GM12878 (cell line): ENCODE results near the gene ANXA4. TPM values are rescaled to one million over a fixed set of nuclear protein-coding genes. Genes with fewer than 3 reads are reported as not detected.
A peak's percentile ranks its signal among the peaks of the same experiment; 100 is the strongest.

ENCODE experiments used
- ATAC-seq: fragments of 200-7000 bp; cut with Tn5 transposase; 3 replicates; pipeline ENCODE4 v1.9.1; 2020; ENCODE audit warnings: mild to moderate bottlenecking, moderate library complexity
- BruUV-seq: library from RNA; stranded (reverse); fragments of 400-500 nt; replicated peaks from 2 replicates; lab custom pipeline; 2021; lab: Mats Ljungman, UMichigan
- CTCF ChIA-PET: fragments of 300-600 bp; sonication (Branson Sonifier 250); formaldehyde crosslinking; extraction: SDS; loops from one replicate; lab custom pipeline; 2021; ENCODE audit warnings: inconsistent platforms; lab: Yijun Ruan, JAX
- POLR2A ChIA-PET: fragments of 350-600 bp; formaldehyde crosslinking; extraction: SDS; loops from one replicate; lab custom pipeline; 2021; ENCODE audit warnings: inconsistent platforms; lab: Charles Lee
- RAD21 ChIA-PET: fragments of 300-600 bp; sonication (Branson Sonifier 250); formaldehyde crosslinking; loops from one replicate; lab custom pipeline; 2023; ENCODE audit warnings: antibody characterized with exemption; ENCODE audit not compliant: unreplicated experiment; lab: Charles Lee
- SMC1A ChIA-PET: fragments of 300-600 bp; sonication (Branson Sonifier 250); formaldehyde crosslinking; loops from one replicate; lab custom pipeline; 2023; ENCODE audit not compliant: unreplicated experiment, uncharacterized antibody; lab: Charles Lee
- DNase-seq: peaks from one replicate; pipeline ENCODE4 v3.0.0-alpha.2; 2011; ENCODE audit warnings: low read depth, low spot score
- FAIRE-seq: peaks from 3 replicates; lab custom pipeline; 2011; peaks lifted over from hg19 to GRCh38; lab: Jason Lieb, UNC
- H2AFZ ChIP-seq: 2 replicates; pipeline ENCODE4 v1.6.0; 2011; ENCODE audit warnings: low read depth, low read length, control low read depth; ENCODE audit not compliant: control insufficient read depth
- H3K27ac ChIP-seq: 2 replicates; pipeline ENCODE4 v1.5.1; 2011; ENCODE audit warnings: control low read depth; ENCODE audit not compliant: control insufficient read depth, insufficient read depth
- H3K27me3 ChIP-seq, 2 experiments: replicated peaks in 1 of 2; 2 replicates each; pipeline versions ENCODE4 v1.6.0 to v1.6.1; 2011; ENCODE audit warnings: low read length in 1 of 2; ENCODE audit not compliant: control insufficient read depth in 2 of 2, insufficient read depth in 2 of 2
- H3K36me3 ChIP-seq, 2 experiments: 2 replicates each; pipeline ENCODE4 v1.5.1; 2011; ENCODE audit warnings: low read length in 1 of 2; ENCODE audit not compliant: control insufficient read depth in 2 of 2, insufficient read depth in 2 of 2
- H3K4me1 ChIP-seq: 2 replicates; pipeline ENCODE4 v1.6.1; 2011; ENCODE audit warnings: mild to moderate bottlenecking, low read length, moderate library complexity, mixed read lengths; ENCODE audit not compliant: control insufficient read depth, insufficient read depth
- H3K4me2 ChIP-seq: 2 replicates; pipeline ENCODE4 v1.6.0; 2011; ENCODE audit warnings: control low read depth; ENCODE audit not compliant: control insufficient read depth, insufficient read depth
- H3K4me3 ChIP-seq: fragments of 200-600 bp; sonication (generic); 2 replicates; pipeline ENCODE4 v1.5.1; 2016
- H3K79me2 ChIP-seq: 2 replicates; pipeline ENCODE4 v1.6.0; 2011; ENCODE audit warnings: low read length; ENCODE audit not compliant: control insufficient read depth, insufficient read depth
- H3K9ac ChIP-seq: 2 replicates; pipeline ENCODE4 v1.8.0; 2011; ENCODE audit warnings: low read length, control low read depth, mixed read lengths; ENCODE audit not compliant: control insufficient read depth, insufficient read depth
- H3K9me3 ChIP-seq: replicated peaks from 3 replicates; pipeline ENCODE4 v1.5.1; 2011; ENCODE audit warnings: mild to moderate bottlenecking, low read length; ENCODE audit not compliant: control insufficient read depth, insufficient read depth
- H4K20me1 ChIP-seq: 2 replicates; pipeline ENCODE4 v1.6.0; 2011; ENCODE audit not compliant: control insufficient read depth, insufficient read depth
- ATF7 ChIP-seq: fragments of 450-650 bp; IDR thresholded peaks from 2 replicates; pipeline ENCODE4 v1.6.1; 2016; ENCODE audit warnings: low read depth, mild to moderate bottlenecking
- EP300 ChIP-seq, 2 experiments: fragments of 150-350 bp in 1 of 2; IDR thresholded peaks; 2 replicates each; pipeline ENCODE4 v1.6.1; 2011 to 2012; ENCODE audit warnings: low read depth in 2 of 2, low read length in 2 of 2, borderline replicate concordance in 1 of 2, improper control_type of control experiment in 1 of 2, inconsistent platforms in 1 of 2; ENCODE audit not compliant: control insufficient read depth in 1 of 2
- GABPA ChIP-seq: IDR thresholded peaks from 2 replicates; pipeline ENCODE4 v1.6.1; 2014; ENCODE audit warnings: antibody characterized with exemption, low read depth, mild to moderate bottlenecking, inconsistent platforms
- IKZF2 ChIP-seq, 2 experiments: fragments of 450-650 bp; IDR thresholded peaks; 2 replicates each; pipeline ENCODE4 v1.6.1; 2017; ENCODE audit warnings: mild to moderate bottlenecking in 2 of 2, moderate library complexity in 2 of 2
- KLF5 ChIP-seq: fragments of 450-650 bp; IDR thresholded peaks from 2 replicates; pipeline ENCODE4 v1.6.1; 2014; ENCODE audit warnings: mild to moderate bottlenecking; ENCODE audit not compliant: partially characterized antibody
- NR2F1 ChIP-seq: fragments of 450-650 bp; conservative IDR thresholded peaks from 2 replicates; pipeline ENCODE4 v1.6.1; 2017; ENCODE audit warnings: mild to moderate bottlenecking
- PAX8 ChIP-seq: fragments of 450-650 bp; IDR thresholded peaks from 2 replicates; pipeline ENCODE4 v1.6.1; 2017; ENCODE audit warnings: mild to moderate bottlenecking, moderate library complexity
- RAD51 ChIP-seq: fragments of 450-650 bp; IDR thresholded peaks from 2 replicates; pipeline ENCODE4 v1.6.1; 2016; ENCODE audit warnings: moderate library complexity, mild to moderate bottlenecking, inconsistent platforms
- RBBP5 ChIP-seq: fragments of 200-600 bp; sonication (generic); conservative IDR thresholded peaks from 2 replicates; pipeline ENCODE4 v1.6.1; 2016
- RUNX3 ChIP-seq: IDR thresholded peaks from 2 replicates; pipeline ENCODE4 v1.6.1; 2012; ENCODE audit warnings: low read length, inconsistent platforms
- SMAD1 ChIP-seq: fragments of 450-650 bp; IDR thresholded peaks from 2 replicates; pipeline ENCODE4 v1.6.1; 2018; ENCODE audit warnings: mild to moderate bottlenecking, low read depth; ENCODE audit not compliant: partially characterized antibody
- ZSCAN29 ChIP-seq: fragments of 450-650 bp; IDR thresholded peaks from 2 replicates; pipeline ENCODE4 v1.6.1; 2017; ENCODE audit warnings: mild to moderate bottlenecking, moderate library complexity
- WGBS: methylation state at CpG from one replicate; pipeline ENCODE4 v1.1.6; 2016; ENCODE audit warnings: low lambda C conversion rate; ENCODE audit not compliant: insufficient replicate concordance, insufficient coverage; ENCODE audit errors: missing lambda C conversion rate; 5-methylcytosine and 5-hydroxymethylcytosine counted together
- in situ Hi-C: fragments of 300-500 bp; cut with MboI; formaldehyde crosslinking; loops from 9 replicates; pipeline ENCODE4 v1.14.3; 2018; ENCODE audit warnings: mixed read lengths
- intact Hi-C: fragments of 100-400 bp; cut with micrococcal nuclease; formaldehyde crosslinking; loops from one replicate; pipeline ENCODE4 v1.14.2; 2022; ENCODE audit not compliant: unreplicated experiment
- polyA plus RNA-seq, 11 experiments: library from polyadenylated mRNA; depleted of rRNA in 4 of 11; unstranded in 6 of 11; stranded (reverse) in 5 of 11; fragments of >200 nt; fragmentation: Nextera tagmentation in 4 of 11; fragmentation: Illumina TruSeq in 1 of 11; extraction: Ambion mirVana in 4 of 11; extraction: Trizol in 1 of 11; gene quantifications; 1 replicate in 1 of 11; 2 replicates in 10 of 11; pipeline versions ENCODE4 v1.2.1 to v1.2.3, GENCODE V29; 2011 to 2016; ENCODE audit warnings: inconsistent platforms in 2 of 11, missing spikeins in 2 of 11, low read depth in 1 of 11
- total RNA-seq, 4 experiments: library from RNA; depleted of rRNA in 3 of 4; stranded (reverse); fragments of >200 nt in 3 of 4; fragmentation: Illumina TruSeq in 1 of 4; extraction: Trizol in 1 of 4; gene quantifications; 2 replicates each; pipeline versions ENCODE4 v1.2.1 to v1.2.3, GENCODE V29; 2013 to 2021
- TF ChIP-seq, protein P1 (sequence below): fragments of 450-650 bp; formaldehyde crosslinking; IDR thresholded peaks from 2 replicates; pipeline ENCODE4 v1.4.0; 2020; ENCODE audit warnings: mild to moderate bottlenecking, moderate library complexity
- TF ChIP-seq, protein P2 (sequence below): fragments of 450-650 bp; formaldehyde crosslinking; IDR thresholded peaks from 2 replicates; pipeline ENCODE4 v1.5.0; 2022; ENCODE audit warnings: mild to moderate bottlenecking, missing genetic modification characterization
- TF ChIP-seq, protein P3 (sequence below): IDR thresholded peaks from 2 replicates; pipeline ENCODE4 v1.6.1; 2011; ENCODE audit warnings: low read depth, low read length, improper control_type of control experiment, borderline replicate concordance

The ANXA4 gene
- total and polyA plus RNA-seq, 10 of the 15 experiments (the other 5 are each of a cell fraction or from before 2014, with no cell fraction given), result 16.3 to 97.2 (median 71.0) TPM

DNA sequence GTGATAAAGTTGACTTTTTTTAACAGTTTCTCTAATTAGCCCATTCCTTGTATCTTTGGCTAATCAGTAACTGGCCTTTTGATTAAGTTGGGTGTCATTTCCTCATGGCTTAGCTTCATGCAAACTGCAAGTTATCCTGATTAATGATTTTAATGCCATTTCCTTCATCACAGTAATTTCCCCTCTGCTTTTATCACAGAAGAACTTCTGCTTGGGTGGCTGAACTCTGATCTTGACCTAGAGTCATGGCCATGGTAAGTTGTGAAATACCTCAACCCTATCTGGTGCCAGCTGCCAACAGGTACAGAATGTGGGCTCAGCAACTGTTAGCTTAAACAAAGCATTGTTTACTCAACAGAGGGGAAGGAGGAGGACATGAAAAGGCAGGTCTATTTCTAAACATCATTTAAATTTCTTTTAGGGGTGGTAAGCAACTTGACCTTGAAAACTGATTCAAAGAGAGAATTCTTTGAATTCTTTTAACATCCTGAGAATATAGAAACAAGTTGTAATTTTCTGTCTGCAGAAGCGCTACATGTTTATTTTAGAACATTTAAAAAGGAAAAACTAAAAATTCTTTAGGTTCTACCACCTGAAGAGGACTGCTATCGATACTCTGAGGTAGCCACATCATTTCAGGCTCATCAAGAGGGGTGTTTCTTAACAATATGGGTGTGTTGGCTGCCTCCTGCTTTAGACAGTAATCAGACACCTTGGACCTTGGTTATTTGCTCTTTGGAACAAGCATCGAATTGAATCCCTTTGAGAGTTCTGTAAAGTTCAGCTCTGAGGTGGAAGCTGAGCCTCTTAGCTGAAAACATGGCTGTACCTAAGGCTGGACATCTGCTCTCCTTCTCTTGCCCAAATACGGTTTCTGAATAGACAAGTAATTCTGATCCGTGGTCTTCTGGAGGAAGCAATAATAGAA is 39.7 kb downstream of the ANXA4 start:
- peak overlapping the region; percentile 42 for H3K27ac ChIP-seq
- DNase-seq (no peak), ATAC-seq (peak; percentile 88), FAIRE-seq (no peak)
- BruUV-seq, result no TSS peak
- 14% methylated on average over 5 of the region's 5 CpGs for WGBS
- H2AFZ ChIP-seq, result no peak overlapping the region
- H3K4me2 ChIP-seq, result peak overlapping the region; percentile 65
- no peaks in the 10 kb centered on the region; the same call in 1 of the 3 replicates for H3K9me3 ChIP-seq
- intact Hi-C loops (no loop called here), in situ Hi-C loops (no loop called here)
- H3K36me3 ChIP-seq, result no peaks in the 10 kb centered on the region
- ChIA-PET CTCF (interaction anchor here (1.0 to 2.2 kb wide), 10 partner anchors 8 to 217 kb away, joined by 3 to 10 read pairs (median 4); no protein-coding TSS in a partner anchor), POLR2A (interaction anchor here (0.8 to 2.8 kb wide), 12 partner anchors 8 to 56 kb away, joined by 3 to 15 read pairs (median 5); no protein-coding TSS in a partner anchor), SMC1A (interaction anchor here (0.8 to 3.5 kb wide), 26 partner anchors 9 to 85 kb away, joined by 3 to 27 read pairs (median 4); partner anchors contain the start of gene ANXA4), RAD21 (interaction anchor here (0.9 to 2.4 kb wide), 12 partner anchors 8 to 221 kb away, joined by 3 to 13 read pairs (median 6); no protein-coding TSS in a partner anchor)
- no peaks in the 10 kb centered on the region for H4K20me1 ChIP-seq
- H3K79me2 ChIP-seq, result no peaks in the 10 kb centered on the region
- H3K9ac ChIP-seq, result no peak overlapping the region
- H3K4me3 ChIP-seq, result 0 out of 2 replicates have a peak overlapping the region, but pooled peaks have one; percentile 21
- no peaks in the 10 kb centered on the region for H3K27me3 ChIP-seq
- H3K4me1 ChIP-seq, result peaks cover 14% of the 10 kb centered on the region
- TF ChIP-seq RBBP5, result no peak
- no peak for TF ChIP-seq KLF5
- no peak for TF ChIP-seq RUNX3
- TF ChIP-seq, protein P1, sequence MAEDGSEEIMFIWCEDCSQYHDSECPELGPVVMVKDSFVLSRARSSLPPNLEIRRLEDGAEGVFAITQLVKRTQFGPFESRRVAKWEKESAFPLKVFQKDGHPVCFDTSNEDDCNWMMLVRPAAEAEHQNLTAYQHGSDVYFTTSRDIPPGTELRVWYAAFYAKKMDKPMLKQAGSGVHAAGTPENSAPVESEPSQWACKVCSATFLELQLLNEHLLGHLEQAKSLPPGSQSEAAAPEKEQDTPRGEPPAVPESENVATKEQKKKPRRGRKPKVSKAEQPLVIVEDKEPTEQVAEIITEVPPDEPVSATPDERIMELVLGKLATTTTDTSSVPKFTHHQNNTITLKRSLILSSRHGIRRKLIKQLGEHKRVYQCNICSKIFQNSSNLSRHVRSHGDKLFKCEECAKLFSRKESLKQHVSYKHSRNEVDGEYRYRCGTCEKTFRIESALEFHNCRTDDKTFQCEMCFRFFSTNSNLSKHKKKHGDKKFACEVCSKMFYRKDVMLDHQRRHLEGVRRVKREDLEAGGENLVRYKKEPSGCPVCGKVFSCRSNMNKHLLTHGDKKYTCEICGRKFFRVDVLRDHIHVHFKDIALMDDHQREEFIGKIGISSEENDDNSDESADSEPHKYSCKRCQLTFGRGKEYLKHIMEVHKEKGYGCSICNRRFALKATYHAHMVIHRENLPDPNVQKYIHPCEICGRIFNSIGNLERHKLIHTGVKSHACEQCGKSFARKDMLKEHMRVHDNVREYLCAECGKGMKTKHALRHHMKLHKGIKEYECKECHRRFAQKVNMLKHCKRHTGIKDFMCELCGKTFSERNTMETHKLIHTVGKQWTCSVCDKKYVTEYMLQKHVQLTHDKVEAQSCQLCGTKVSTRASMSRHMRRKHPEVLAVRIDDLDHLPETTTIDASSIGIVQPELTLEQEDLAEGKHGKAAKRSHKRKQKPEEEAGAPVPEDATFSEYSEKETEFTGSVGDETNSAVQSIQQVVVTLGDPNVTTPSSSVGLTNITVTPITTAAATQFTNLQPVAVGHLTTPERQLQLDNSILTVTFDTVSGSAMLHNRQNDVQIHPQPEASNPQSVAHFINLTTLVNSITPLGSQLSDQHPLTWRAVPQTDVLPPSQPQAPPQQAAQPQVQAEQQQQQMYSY (CRISPR knock-in tag), result no peak
- peak; percentile 43 to 54; a peak in 2 of 4 replicates for TF ChIP-seq IKZF2 (IDR thresholded peaks at IDR 0.05)
- TF ChIP-seq ATF7, result no peak
- TF ChIP-seq, protein P2, sequence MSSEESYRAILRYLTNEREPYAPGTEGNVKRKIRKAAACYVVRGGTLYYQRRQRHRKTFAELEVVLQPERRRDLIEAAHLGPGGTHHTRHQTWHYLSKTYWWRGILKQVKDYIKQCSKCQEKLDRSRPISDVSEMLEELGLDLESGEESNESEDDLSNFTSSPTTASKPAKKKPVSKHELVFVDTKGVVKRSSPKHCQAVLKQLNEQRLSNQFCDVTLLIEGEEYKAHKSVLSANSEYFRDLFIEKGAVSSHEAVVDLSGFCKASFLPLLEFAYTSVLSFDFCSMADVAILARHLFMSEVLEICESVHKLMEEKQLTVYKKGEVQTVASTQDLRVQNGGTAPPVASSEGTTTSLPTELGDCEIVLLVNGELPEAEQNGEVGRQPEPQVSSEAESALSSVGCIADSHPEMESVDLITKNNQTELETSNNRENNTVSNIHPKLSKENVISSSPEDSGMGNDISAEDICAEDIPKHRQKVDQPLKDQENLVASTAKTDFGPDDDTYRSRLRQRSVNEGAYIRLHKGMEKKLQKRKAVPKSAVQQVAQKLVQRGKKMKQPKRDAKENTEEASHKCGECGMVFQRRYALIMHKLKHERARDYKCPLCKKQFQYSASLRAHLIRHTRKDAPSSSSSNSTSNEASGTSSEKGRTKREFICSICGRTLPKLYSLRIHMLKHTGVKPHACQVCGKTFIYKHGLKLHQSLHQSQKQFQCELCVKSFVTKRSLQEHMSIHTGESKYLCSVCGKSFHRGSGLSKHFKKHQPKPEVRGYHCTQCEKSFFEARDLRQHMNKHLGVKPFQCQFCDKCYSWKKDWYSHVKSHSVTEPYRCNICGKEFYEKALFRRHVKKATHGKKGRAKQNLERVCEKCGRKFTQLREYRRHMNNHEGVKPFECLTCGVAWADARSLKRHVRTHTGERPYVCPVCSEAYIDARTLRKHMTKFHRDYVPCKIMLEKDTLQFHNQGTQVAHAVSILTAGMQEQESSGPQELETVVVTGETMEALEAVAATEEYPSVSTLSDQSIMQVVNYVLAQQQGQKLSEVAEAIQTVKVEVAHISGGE (CRISPR knock-in tag), result no peak
- no peak for TF ChIP-seq GABPA
- TF ChIP-seq SMAD1, result no peak
- TF ChIP-seq NR2F1, result peak; percentile 85
- no peak for TF ChIP-seq EP300 (IDR thresholded peaks at IDR 0.05; ENCODE audit: borderline replicate concordance in 1 of 2, control insufficient read depth in 1 of 2, low read depth in 2 of 2, low read length in 2 of 2)
- no peak for TF ChIP-seq ZSCAN29
- TF ChIP-seq, protein P3, sequence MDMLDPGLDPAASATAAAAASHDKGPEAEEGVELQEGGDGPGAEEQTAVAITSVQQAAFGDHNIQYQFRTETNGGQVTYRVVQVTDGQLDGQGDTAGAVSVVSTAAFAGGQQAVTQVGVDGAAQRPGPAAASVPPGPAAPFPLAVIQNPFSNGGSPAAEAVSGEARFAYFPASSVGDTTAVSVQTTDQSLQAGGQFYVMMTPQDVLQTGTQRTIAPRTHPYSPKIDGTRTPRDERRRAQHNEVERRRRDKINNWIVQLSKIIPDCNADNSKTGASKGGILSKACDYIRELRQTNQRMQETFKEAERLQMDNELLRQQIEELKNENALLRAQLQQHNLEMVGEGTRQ, result no peak
- TF ChIP-seq PAX8, result no peak
- TF ChIP-seq RAD51, result no peak
